T-helper 2 cell treated with Interferon-gamma antibody and Interleukin-4, amounts not matched to agents 100 ng/mL and 5 ng/mL, for 36 hours (primary cell): Measurements from ENCODE around the gene PCDHB4. TPM values are rescaled to one million over a fixed set of nuclear protein-coding genes. Genes with fewer than 3 reads are reported as not detected.
"Not testable (repeated sequence)": the region's sequence is repeated elsewhere in the genome, so short reads cannot be mapped to it uniquely, and the experiment has no call there.

Experiments used
- intact Hi-C: fragments of 100-400 bp; cut with micrococcal nuclease; formaldehyde crosslinking; loops from one replicate; pipeline ENCODE4 v1.15.1; 2023
- total RNA-seq: library from RNA; stranded (reverse); gene quantifications from 2 replicates; pipeline ENCODE4 v1.2.3, GENCODE V29; 2022

The PCDHB4 gene
- total RNA-seq, result not detected in 2 replicates

DNA sequence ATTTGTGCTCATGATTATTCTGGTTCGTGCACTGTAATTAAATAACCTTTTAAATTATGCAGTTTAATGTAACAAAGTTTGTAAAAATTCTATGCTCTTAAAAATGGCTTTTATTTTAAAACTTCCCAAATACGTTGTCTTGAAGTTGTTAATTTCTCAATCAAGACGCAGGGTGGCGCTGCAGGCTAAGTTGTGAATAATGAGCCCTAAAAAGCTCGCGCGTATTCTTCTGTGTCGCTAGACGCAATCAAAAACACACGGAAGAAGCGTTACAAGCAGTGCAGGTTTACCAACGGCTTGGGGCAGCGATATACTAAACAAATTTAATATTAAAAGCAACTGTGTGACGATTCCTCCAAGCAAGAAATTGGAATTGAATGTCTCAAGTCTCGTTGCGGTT is at the start of gene PCDHB4:
PCDHB4 (plus strand) TSS at position 256 of the 400 bp plus-strand sequence. CDS start 181 bp downstream, outside the sequence.
- intact Hi-C loops, result no loop called here

- intact Hi-C loops, result no loop called here
These were observed 43.8 kb upstream of the PCDHB4 start for GRCh38 chr5:141077826-141078225.

GRCh38 chr5:141082228-141082627 is 39.4 kb upstream of the PCDHB4 start:
- intact Hi-C loops, result no loop called here

- intact Hi-C loops, result no loop called here
These were observed 37.1 kb upstream of the PCDHB4 start for GRCh38 chr5:141084487-141084989.

DNA sequence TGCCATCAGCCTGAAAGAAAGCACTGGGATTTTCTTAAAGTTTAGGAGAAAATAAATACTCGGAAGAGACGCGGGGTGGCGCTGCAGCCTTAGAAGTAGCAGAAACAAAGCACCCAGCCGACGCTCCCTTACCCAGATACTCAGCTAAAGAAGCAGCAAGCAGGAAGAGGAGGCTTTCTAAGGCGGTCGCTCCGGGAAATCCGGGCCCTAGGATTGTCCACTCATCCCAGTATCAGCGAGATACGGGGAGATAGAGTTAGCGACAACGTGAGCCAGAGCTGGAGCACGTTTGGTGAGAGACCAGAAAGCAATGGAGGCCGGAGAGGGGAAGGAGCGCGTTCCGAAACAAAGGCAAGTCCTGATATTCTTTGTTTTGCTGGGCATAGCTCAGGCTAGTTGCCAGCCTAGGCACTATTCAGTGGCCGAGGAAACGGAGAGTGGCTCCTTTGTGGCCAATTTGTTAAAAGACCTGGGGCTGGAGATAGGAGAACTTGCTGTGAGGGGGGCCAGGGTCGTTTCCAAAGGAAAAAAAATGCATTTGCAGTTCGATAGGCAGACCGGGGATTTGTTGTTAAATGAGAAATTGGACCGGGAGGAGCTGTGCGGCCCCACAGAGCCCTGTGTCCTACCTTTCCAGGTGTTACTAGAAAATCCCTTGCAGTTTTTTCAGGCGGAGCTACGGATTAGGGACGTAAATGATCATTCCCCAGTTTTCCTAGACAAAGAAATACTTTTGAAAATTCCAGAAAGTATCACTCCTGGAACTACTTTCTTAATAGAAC is 26.9 kb upstream of the PCDHB4 start, which contains the start of gene PCDHB2:
PCDHB2 (plus strand) TSS at position 135 of the 782 bp plus-strand sequence; CDS start at position 311, 176 bp downstream.
- intact Hi-C loops, result no loop called here

GRCh38 chr5:141095263-141095641 is 26.4 kb upstream of the PCDHB4 start:
- intact Hi-C loops, result no loop called here

DNA sequence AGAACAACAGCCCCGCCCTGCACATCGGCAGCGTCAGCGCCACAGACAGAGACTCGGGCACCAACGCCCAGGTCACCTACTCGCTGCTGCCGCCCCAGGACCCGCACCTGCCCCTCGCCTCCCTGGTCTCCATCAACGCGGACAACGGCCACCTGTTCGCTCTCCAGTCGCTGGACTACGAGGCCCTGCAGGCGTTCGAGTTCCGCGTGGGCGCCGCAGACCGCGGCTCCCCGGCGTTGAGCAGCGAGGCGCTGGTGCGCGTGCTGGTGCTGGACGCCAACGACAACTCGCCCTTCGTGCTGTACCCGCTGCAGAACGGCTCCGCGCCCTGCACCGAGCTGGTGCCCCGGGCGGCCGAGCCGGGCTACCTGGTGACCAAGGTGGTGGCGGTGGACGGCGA is 25.4 kb upstream of the PCDHB4 start:
- intact Hi-C loops, result not testable (repeated sequence)

GRCh38 chr5:141096586-141096985 is 25.0 kb upstream of the PCDHB4 start:
- intact Hi-C loops, result not testable (repeated sequence)

DNA sequence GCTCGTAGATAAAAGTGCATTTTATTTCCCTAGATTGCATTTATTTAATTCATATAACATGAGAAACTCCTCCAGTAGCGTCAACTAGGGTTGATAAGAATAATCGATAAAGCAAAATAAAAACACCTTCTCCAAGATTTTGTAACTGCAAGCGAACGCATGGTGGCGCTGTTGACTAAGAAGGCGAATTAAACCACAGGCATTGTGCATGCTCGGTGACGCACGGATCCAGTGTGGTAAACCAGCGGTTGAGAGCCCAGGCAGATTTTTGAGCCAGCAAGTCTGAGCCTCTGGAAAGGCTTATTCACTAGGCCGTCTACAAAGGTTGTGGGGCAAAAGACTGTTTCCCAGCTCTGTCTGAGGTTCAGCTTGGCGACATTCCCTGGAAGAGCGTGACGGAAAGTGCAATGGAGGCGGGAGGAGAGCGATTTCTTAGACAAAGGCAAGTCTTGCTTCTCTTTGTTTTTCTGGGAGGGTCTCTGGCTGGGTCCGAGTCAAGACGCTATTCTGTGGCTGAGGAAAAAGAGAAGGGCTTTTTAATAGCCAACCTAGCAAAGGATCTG is 21.3 kb upstream of the PCDHB4 start, which contains the start of gene PCDHB3:
PCDHB3 (plus strand) TSS at position 231 of the 563 bp plus-strand sequence; CDS start at position 408, 177 bp downstream.
- intact Hi-C loops, result no loop called here

- intact Hi-C loops, result no loop called here
These were observed 20.6 kb upstream of the PCDHB4 start for GRCh38 chr5:141101059-141101458.

- intact Hi-C loops, result not testable (repeated sequence)
These were observed 19.5 kb upstream of the PCDHB4 start for GRCh38 chr5:141102070-141102469.

DNA sequence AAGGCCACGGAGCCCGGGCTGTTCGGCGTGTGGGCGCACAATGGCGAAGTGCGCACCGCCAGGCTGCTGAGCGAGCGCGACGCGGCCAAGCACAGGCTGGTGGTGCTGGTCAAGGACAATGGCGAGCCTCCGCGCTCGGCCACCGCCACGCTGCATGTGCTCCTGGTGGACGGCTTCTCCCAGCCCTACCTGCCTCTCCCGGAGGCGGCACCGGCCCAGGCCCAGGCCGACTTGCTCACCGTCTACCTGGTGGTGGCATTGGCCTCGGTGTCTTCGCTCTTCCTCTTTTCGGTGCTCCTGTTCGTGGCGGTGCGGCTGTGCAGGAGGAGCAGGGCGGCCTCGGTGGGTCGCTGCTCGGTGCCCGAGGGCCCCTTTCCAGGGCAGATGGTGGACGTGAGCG is 19.1 kb upstream of the PCDHB4 start:
- intact Hi-C loops, result not testable (repeated sequence)

- intact Hi-C loops, result no loop called here
These were observed 16.3 kb upstream of the PCDHB4 start for GRCh38 chr5:141105350-141105749.

DNA sequence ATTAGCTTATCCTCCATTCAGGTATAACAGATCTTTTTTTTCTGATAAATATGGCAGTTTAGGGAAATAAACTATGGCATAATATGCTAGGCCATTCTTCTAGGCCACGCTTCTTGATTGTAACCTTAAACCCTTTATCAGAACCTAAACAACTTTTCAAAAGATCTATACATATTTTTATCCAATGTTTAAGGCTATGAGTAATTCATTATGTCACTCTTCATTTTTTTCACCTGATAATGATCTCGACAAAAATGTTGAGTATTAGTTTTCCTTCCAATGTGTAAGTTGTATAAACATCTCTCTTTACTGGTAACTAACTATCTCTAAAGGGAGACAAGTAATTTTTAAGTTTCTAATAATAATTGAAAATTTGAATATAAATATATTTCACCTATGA is 2.4 kb upstream of the PCDHB4 start:
- intact Hi-C loops, result no loop called here

GRCh38 chr5:141121985-141122384 is 367 bp downstream of the PCDHB4 start:
- intact Hi-C loops, result no loop called here

- intact Hi-C loops, result not testable (repeated sequence)
These were observed 1.9 kb downstream of the PCDHB4 start for GRCh38 chr5:141123396-141124135.

DNA sequence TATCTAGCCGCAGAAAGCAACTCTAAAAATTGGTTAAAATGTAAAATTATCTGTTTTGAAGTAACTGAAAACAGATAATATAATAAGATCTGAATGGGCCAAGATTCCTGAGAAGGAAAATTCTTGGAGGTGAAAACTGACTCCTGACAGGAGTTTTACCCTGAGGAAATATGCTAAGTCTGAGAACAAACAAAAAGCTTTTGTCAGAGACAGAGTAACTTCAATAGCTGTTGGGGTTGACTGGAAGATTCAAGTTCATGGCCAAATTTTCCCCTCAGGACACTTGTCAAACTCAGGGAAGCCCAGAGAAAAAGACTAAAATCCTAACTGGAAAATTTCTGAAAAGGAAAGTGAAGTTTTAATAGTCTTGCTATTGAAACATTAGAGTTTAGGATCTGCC is 5.7 kb downstream of the PCDHB4 start:
- intact Hi-C loops, result no loop called here

DNA sequence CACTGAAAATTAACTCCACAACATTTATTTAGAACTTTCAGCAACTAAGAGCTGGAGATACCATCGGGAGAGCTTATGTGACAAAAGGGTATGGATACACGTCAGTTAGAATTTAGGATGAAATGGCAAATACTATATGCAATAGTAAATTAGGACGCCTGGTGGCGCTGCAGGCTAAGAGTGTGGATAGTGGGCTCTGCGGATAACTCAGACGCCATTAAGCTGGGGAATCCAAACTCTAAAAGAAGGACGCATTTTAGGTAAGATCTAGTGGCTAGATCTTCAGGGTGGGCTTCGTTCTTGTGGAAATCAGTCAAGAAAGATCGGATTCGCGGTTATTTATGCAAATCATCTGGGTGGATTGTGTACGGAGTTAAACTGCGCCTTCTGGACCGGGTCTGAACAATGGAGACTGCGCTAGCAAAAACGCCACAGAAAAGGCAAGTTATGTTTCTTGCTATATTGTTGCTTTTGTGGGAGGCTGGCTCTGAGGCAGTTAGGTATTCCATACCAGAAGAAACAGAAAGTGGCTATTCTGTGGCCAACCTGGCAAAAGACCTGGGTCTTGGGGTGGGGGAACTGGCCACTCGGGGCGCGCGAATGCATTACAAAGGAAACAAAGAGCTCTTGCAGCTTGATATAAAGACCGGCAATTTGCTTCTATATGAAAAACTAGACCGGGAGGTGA is 13.6 kb downstream of the PCDHB4 start, which contains the start of gene PCDHB5:
PCDHB5 (plus strand) TSS at position 177 of the 688 bp plus-strand sequence; CDS start at position 406, 229 bp downstream.
- intact Hi-C loops, result no loop called here

DNA sequence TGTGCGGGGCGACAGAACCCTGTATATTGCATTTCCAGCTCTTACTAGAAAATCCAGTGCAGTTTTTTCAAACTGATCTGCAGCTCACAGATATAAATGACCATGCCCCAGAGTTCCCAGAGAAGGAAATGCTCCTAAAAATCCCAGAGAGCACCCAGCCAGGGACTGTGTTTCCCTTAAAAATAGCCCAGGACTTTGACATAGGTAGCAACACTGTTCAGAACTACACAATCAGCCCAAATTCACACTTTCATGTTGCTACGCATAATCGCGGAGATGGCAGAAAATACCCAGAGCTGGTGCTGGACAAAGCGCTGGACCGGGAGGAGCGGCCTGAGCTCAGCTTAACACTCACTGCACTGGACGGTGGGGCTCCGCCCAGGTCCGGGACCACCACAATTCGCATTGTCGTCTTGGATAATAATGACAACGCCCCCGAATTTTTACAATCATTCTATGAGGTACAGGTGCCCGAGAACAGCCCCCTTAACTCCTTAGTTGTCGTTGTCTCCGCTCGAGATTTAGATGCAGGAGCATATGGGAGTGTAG is 14.2 kb downstream of the PCDHB4 start:
- intact Hi-C loops, result no loop called here

- intact Hi-C loops, result not testable (repeated sequence)
These were observed 15.7 kb downstream of the PCDHB4 start for GRCh38 chr5:141137346-141137745.

DNA sequence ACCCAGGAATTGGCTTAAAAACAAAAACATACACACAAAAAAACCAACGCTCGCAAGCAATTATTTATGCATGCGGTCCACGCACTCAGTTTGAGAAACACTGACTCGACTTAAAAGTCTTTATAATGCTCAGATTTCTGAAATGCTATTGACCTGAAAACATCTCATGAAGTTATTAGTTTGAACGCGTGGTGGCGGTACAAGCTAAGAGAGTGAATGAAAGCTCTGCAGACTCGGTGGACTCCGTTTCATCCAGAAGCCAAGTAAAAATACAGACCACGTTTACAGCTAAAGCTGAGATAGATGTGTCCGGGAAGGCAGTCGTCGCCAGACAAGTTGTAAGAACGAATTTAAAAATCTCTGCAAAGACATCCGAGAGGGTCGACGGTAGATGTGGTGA is 28.2 kb downstream of the PCDHB4 start, which contains the start of gene PCDHB6:
PCDHB6 (plus strand) TSS at position 246 of the 400 bp plus-strand sequence. CDS start 201 bp downstream, outside the sequence.
- intact Hi-C loops, result no loop called here
